Kidney (tissue), 14 donors: ENCODE measurements around the gene TLN1. TPM values are rescaled to one million over a fixed set of nuclear protein-coding genes. Genes with fewer than 3 reads are reported as not detected.
A peak's percentile ranks its signal among the peaks of the same experiment; 100 is the strongest.

ENCODE experiments used
- DNase-seq, 5 donors: peaks; one replicate each; pipeline ENCODE4 v3.0.0-alpha.2; 2013 to 2020
- FAIRE-seq: peaks from 2 replicates; lab custom pipeline; 2012; peaks lifted over from hg19 to GRCh38; lab: Jason Lieb, UNC
- H3K27ac ChIP-seq, 2 donors: one replicate each; pipeline ENCODE4 v1.7.0; 2013; ENCODE audit warnings: low read depth in 2 of 2, low read length in 2 of 2, inconsistent platforms in 1 of 2
- H3K27me3 ChIP-seq: one replicate; pipeline ENCODE4 v1.7.1; 2013; ENCODE audit warnings: low read length, inconsistent platforms; ENCODE audit not compliant: control insufficient read depth, insufficient read depth
- H3K36me3 ChIP-seq, 3 donors: one replicate each; pipeline versions ENCODE4 v1.7.0 to v1.7.1; 2013; ENCODE audit warnings: low read length in 3 of 3, control low read depth in 1 of 3, inconsistent platforms in 1 of 3; ENCODE audit not compliant: insufficient read depth in 3 of 3, control insufficient read depth in 2 of 3
- H3K4me1 ChIP-seq, 3 donors: one replicate each; pipeline versions ENCODE4 v1.7.0 to v1.7.1; 2013; ENCODE audit warnings: low read length in 3 of 3, inconsistent platforms in 1 of 3, low read depth in 1 of 3; ENCODE audit not compliant: control insufficient read depth in 2 of 3, insufficient read depth in 2 of 3
- H3K4me3 ChIP-seq, 3 donors: one replicate each; pipeline versions ENCODE4 v1.7.0 to v1.8.1; 2013; ENCODE audit warnings: low read length in 3 of 3, control low read depth in 1 of 3, inconsistent platforms in 1 of 3
- H3K9ac ChIP-seq, 3 donors: one replicate each; pipeline versions ENCODE4 v1.7.0 to v1.7.1; 2013; ENCODE audit warnings: low read length in 3 of 3, control low read depth in 1 of 3, inconsistent platforms in 1 of 3
- H3K9me3 ChIP-seq, 3 donors: one replicate each; pipeline versions ENCODE4 v1.7.0 to v1.7.1; 2013; ENCODE audit warnings: low read length in 3 of 3, control low read depth in 1 of 3, inconsistent platforms in 1 of 3; ENCODE audit not compliant: control insufficient read depth in 2 of 3, insufficient read depth in 1 of 3
- CTCF ChIP-seq: IDR thresholded peaks from 3 replicates; pipeline ENCODE4 v1.5.1; 2012; ENCODE audit warnings: mild to moderate bottlenecking, moderate library complexity, borderline replicate concordance; ENCODE audit not compliant: insufficient read depth; ENCODE audit errors: extremely low read depth
- intact Hi-C: fragments of 100-400 bp; cut with DNase I; formaldehyde crosslinking; loops from one replicate; pipeline ENCODE4 v1.11.1; 2022
- polyA plus RNA-seq: library from polyadenylated mRNA; stranded (reverse); fragments of 350-450 nt; fragmentation: Illumina TruSeq; extraction: RNeasy Lipid Tissue Mini Kit (QIAGEN cat#74804); gene quantifications from one replicate; pipeline ENCODE4 v1.2.3, GENCODE V29; 2014; ENCODE audit warnings: low read depth, low replicate concordance; ENCODE audit not compliant: insufficient read depth
- total RNA-seq: library from RNA; stranded (reverse); fragmentation: NEBNext Ultra II Directional; extraction: Animal tissue kit (Norgen Biotek cat#: 25700); gene quantifications from one replicate; pipeline ENCODE4 v1.2.1, GENCODE V29; 2021
- donor health status: control.
- donor health status: control.
- donor health status: control.
- donor health status: control.
- donor health status: control.
- donor health status: DM: yes; HTN: yes; CAD: no.
- donor health status: Normal renal cell carcinoma (clear cell type).

The TLN1 gene
- total and polyA plus RNA-seq, 2 donors from 2014 or later = 71.7 to 376 TPM

GRCh38 chr9:35652829-35653209 is 79.2 kb downstream of the TLN1 start:
- no peaks in the 10 kb centered on the region for H3K27me3 ChIP-seq
- peaks cover 0 to 4% (median 4%) of the 10 kb centered on the region in 3 donors for H3K4me1 ChIP-seq
- no peak for TF ChIP-seq CTCF
- H3K9ac ChIP-seq = no peak overlapping the region
- FAIRE-seq (no peak), DNase-seq (peak in 2 of 5 donors; percentile 22 to 24)
- intact Hi-C loops = no loop called here
- no peaks in the 10 kb centered on the region for H3K36me3 ChIP-seq
- H3K9me3 ChIP-seq = no peaks in the 10 kb centered on the region
- H3K27ac ChIP-seq = no peak overlapping the region
- no peak overlapping the region for H3K4me3 ChIP-seq

- Histone ChIP-seq H3K9ac (no peak overlapping the region), H3K27me3 (no peaks in the 10 kb centered on the region), H3K4me1 (peaks cover 0 to 4% (median 4%) of the 10 kb centered on the region in 3 donors), H3K27ac (no peak overlapping the region), H3K36me3 (no peaks in the 10 kb centered on the region), H3K4me3 (no peak overlapping the region), H3K9me3 (no peaks in the 10 kb centered on the region)
- FAIRE-seq (no peak), DNase-seq (peak in 1 of 5 donors; percentile 24)
- TF ChIP-seq CTCF = no peak
- intact Hi-C loops = no loop called here
Observed at GRCh38 chr9:35651956-35652828, 79.8 kb downstream of the TLN1 start.

DNA sequence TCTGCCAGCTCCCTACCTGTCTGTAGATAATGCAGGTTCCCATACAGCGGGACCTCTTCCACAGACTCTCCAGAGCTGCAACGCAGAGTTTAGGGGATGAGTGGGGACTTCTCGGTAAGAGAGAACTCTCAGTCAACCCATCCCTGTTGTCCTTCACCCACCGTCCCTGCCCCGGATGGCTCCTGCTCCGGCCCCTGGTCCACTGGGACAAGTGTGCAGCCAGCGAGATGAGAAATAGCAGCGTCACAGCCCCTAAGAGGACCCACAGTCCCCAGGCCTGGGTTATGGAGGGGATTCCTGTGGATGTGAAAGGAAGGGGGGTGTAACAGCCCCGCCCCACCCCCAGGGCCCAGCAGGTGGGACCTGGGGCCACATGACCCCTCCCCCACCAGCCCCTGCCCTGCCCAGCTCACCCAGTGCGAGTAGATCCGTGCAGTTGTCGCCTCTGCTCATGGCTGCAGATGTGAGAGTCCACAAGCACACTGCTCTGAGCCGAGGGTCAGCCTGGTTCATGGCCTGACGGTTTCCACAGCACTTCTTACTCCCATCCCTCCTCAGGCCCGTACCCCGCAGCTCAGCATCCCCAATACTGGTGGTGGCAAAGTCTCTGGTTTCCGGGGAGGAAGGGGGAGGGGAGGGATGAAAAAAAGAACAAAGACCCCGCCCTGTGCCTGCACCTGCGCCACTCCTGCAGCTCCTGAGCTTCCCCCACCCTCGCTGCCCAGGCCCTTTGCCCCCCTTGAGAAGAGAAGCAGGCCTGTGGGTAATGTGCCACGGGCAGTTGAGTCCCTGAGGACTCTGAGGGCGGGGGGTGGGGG is 81.4 kb downstream of the TLN1 start, which contains the start of gene SIT1:
Gene SIT1, minus strand, starts transcription at position 591 of the 818 bp plus-strand sequence. Its CDS starts 78 bp downstream, at position 513.
- FAIRE-seq (no peak), DNase-seq (peak in 1 of 5 donors; percentile 79)
- no peaks in the 10 kb centered on the region for H3K9me3 ChIP-seq
- no peaks in the 10 kb centered on the region for H3K27me3 ChIP-seq
- intact Hi-C loops = no loop called here
- H3K4me1 ChIP-seq = peaks cover 0 to 3% (median 0%) of the 10 kb centered on the region in 3 donors
- no peaks in the 10 kb centered on the region for H3K36me3 ChIP-seq
- no peak within 1 kb of the TSS for H3K9ac ChIP-seq
- no peak within 1 kb of the TSS for H3K4me3 ChIP-seq
- H3K27ac ChIP-seq = no peak within 1 kb of the TSS
- TF ChIP-seq CTCF = no peak
